ENCODE measurements around the gene POT1. TPM values are rescaled to one million over a fixed set of nuclear protein-coding genes. Genes with fewer than 3 reads are reported as not detected.

POT1 gene
- total and polyA plus RNA-seq, 2 of the 8 experiments (the other 6 are each of a cell fraction or from before 2014, with no cell fraction given): 13.1 to 22.8 TPM

DNA sequence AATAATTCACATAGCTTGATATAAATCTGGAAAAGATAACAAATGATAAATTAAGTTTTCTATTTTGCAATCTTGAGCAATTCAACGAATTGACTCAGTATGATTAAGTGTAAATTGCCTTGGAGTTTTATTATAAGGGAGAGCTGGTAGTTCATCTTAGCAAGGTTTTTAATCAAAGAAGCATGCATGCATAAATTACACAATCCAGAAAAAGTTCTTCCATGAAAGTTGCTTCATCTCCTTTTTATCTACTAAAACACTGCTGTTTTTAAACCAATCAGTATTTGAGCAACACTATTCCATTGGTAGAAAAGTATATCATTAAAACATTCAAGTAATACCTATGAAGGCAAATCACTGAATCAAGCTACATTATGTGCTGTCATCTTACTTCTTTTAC lies 47.6 kb downstream of the POT1 start:
- FAIRE-seq (no peak), DNase-seq (ENCODE audit: low read depth in 1 of 2, low spot score in 2 of 2) (no peak)
- H3K18ac ChIP-seq (ENCODE audit: extremely low read depth, low read length): no peak overlapping the region
- no peak overlapping the region for H3K9ac ChIP-seq (replicated peaks in 1 of 4; ENCODE audit: extremely low read depth in 1 of 4, low read depth in 3 of 4, low read length in 3 of 4)
- no peak overlapping the region for H3K4ac ChIP-seq (replicated peaks; ENCODE audit: insufficient read length, low read depth, low read length)
- WGBS, 2 experiments (ENCODE audit: extremely low coverage in 1 of 2, insufficient coverage in 1 of 2, insufficient read length in 1 of 2, insufficient replicate concordance in 2 of 2, low coverage in 1 of 2, low lambda C conversion rate in 2 of 2, missing lambda C conversion rate in 1 of 2): 79% methylated on average over 1 of the region's 1 CpG; no CpG with 5 or more reads in 1 of the 2 experiments
- no peaks in the 10 kb centered on the region for H4K20me1 ChIP-seq (replicated peaks in 1 of 2; ENCODE audit: control insufficient read depth in 1 of 2, insufficient read depth in 2 of 2, low read length in 2 of 2)
- ChIA-PET CTCF (ENCODE audit: partially characterized antibody) (interaction anchor here (0.6 to 1.1 kb wide), 2 partner anchors 115 to 726 kb away, joined by 3 to 4 read pairs; no protein-coding TSS in a partner anchor), POLR2A (ENCODE audit: partially characterized antibody) (no interaction called here)
- no peak overlapping the region for H2BK120ac ChIP-seq (replicated peaks; ENCODE audit: low read depth, low read length)
- H3K79me1 ChIP-seq (ENCODE audit: low read depth, low read length): no peaks in the 10 kb centered on the region
- no peak overlapping the region for H3K23ac ChIP-seq (ENCODE audit: insufficient read length)
- H3K36me3 ChIP-seq (ENCODE audit: control insufficient read depth in 2 of 4, insufficient read depth in 4 of 4, low read length in 3 of 4): no peaks in the 10 kb centered on the region
- no peak overlapping the region for H2AFZ ChIP-seq (ENCODE audit: low read length)
- no peak overlapping the region for H3K4me2 ChIP-seq (ENCODE audit: insufficient read depth in 1 of 2, low read depth in 2 of 2, low read length in 2 of 2)
- H2BK12ac ChIP-seq (ENCODE audit: low read depth, low read length): no peak overlapping the region
- H3K9me3 ChIP-seq (ENCODE audit: insufficient read depth in 2 of 2, low read depth in 1 of 2, low read length in 1 of 2): no peaks in the 10 kb centered on the region
- no peak overlapping the region for H3K56ac ChIP-seq (replicated peaks; ENCODE audit: insufficient read length, low read depth, low read length)
- no peaks in the 10 kb centered on the region for H3K23me2 ChIP-seq (ENCODE audit: low read depth, low read length)
- H4K8ac ChIP-seq (ENCODE audit: extremely low read depth, insufficient read depth, low read length): no peak overlapping the region
- H3K79me2 ChIP-seq (ENCODE audit: control insufficient read depth in 1 of 2, insufficient read depth in 2 of 2, low read length in 2 of 2): no peaks in the 10 kb centered on the region
- no peaks in the 10 kb centered on the region for H3K4me1 ChIP-seq (replicated peaks in 1 of 4; ENCODE audit: control insufficient read depth in 3 of 4, insufficient read depth in 4 of 4, low read length in 3 of 4)
- no peak overlapping the region for H2BK20ac ChIP-seq (ENCODE audit: low read length)
- no peak overlapping the region for H3K27ac ChIP-seq (ENCODE audit: low read depth, low read length)
- H2BK15ac ChIP-seq (ENCODE audit: low read length): no peak overlapping the region
- no peak overlapping the region for H2AK5ac ChIP-seq (ENCODE audit: low read depth, low read length)
- H3K27me3 ChIP-seq (replicated peaks in 1 of 4; ENCODE audit: control insufficient read depth in 3 of 4, extremely low read depth in 1 of 4, insufficient read depth in 3 of 4, low read length in 3 of 4): no peaks in the 10 kb centered on the region
- no peak overlapping the region for H3K4me3 ChIP-seq (ENCODE audit: extremely low read depth in 1 of 4, insufficient read depth in 2 of 4, low read depth in 3 of 4, low read length in 4 of 4)
- no peak overlapping the region for H4K91ac ChIP-seq (replicated peaks; ENCODE audit: insufficient read length, low read length)
- no peak overlapping the region for H4K5ac ChIP-seq (ENCODE audit: insufficient read length, low read depth, low read length)
- H3K14ac ChIP-seq (ENCODE audit: insufficient read length): no peak overlapping the region
- H2BK5ac ChIP-seq (ENCODE audit: low read depth, low read length): no peak overlapping the region
- TF ChIP-seq HDAC2 (IDR thresholded peaks at IDR 0.05; ENCODE audit: borderline replicate concordance in 1 of 2, low read depth in 2 of 2, low read length in 2 of 2) (no peak), RFX5 (IDR thresholded peaks at IDR 0.05; ENCODE audit: borderline replicate concordance, low read depth, low read length) (no peak), POLR2AphosphoS5 (IDR thresholded peaks at IDR 0.05; ENCODE audit: low read depth, low read length) (no peak), KDM1A (IDR thresholded peaks at IDR 0.05; ENCODE audit: borderline replicate concordance, low read length) (no peak), RBBP5 (IDR thresholded peaks at IDR 0.05; ENCODE audit: borderline replicate concordance, low read depth, low read length) (no peak), JUN (IDR thresholded peaks at IDR 0.05; ENCODE audit: low read depth, low read length) (no peak), PHF8 (conservative IDR thresholded peaks at IDR 0.05; ENCODE audit: low read depth, low read length) (no peak), POLR2A (IDR thresholded peaks at IDR 0.05; ENCODE audit: control extremely low read depth in 1 of 2, low read depth in 2 of 2, low read length in 2 of 2) (no peak), SP1 (IDR thresholded peaks at IDR 0.05; ENCODE audit: low read depth, low read length) (no peak)
- TF ChIP-seq, protein P1, sequence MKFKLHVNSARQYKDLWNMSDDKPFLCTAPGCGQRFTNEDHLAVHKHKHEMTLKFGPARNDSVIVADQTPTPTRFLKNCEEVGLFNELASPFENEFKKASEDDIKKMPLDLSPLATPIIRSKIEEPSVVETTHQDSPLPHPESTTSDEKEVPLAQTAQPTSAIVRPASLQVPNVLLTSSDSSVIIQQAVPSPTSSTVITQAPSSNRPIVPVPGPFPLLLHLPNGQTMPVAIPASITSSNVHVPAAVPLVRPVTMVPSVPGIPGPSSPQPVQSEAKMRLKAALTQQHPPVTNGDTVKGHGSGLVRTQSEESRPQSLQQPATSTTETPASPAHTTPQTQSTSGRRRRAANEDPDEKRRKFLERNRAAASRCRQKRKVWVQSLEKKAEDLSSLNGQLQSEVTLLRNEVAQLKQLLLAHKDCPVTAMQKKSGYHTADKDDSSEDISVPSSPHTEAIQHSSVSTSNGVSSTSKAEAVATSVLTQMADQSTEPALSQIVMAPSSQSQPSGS (IDR thresholded peaks at IDR 0.05; ENCODE audit: low read length): no peak
- TF ChIP-seq, protein P2, sequence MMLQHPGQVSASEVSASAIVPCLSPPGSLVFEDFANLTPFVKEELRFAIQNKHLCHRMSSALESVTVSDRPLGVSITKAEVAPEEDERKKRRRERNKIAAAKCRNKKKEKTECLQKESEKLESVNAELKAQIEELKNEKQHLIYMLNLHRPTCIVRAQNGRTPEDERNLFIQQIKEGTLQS (IDR thresholded peaks at IDR 0.05; ENCODE audit: insufficient read depth, low read depth, low read length): no peak
- TF ChIP-seq, protein P3, sequence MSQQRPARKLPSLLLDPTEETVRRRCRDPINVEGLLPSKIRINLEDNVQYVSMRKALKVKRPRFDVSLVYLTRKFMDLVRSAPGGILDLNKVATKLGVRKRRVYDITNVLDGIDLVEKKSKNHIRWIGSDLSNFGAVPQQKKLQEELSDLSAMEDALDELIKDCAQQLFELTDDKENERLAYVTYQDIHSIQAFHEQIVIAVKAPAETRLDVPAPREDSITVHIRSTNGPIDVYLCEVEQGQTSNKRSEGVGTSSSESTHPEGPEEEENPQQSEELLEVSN (IDR thresholded peaks at IDR 0.05): no peak
